A673 (cell line): ENCODE data around the gene TMEM218. TPM values are rescaled to one million over a fixed set of nuclear protein-coding genes. Genes with fewer than 3 reads are reported as not detected.

ENCODE experiments used
- BruUV-seq: library from RNA; stranded (reverse); fragments of 400-500 nt; replicated peaks from 2 replicates; lab custom pipeline; 2021; lab: Mats Ljungman, UMichigan
- CTCF ChIA-PET: fragments of 300-600 bp; sonication (Branson Sonifier 250); formaldehyde crosslinking; loops from one replicate; lab custom pipeline; 2022; ENCODE audit warnings: antibody characterized with exemption; lab: Charles Lee
- POLR2A ChIA-PET: fragments of 300-600 bp; sonication (Branson Sonifier 250); formaldehyde crosslinking; loops from one replicate; lab custom pipeline; 2022; ENCODE audit warnings: antibody characterized with exemption; ENCODE audit not compliant: low non-redundant PET; lab: Charles Lee
- DNase-seq: peaks from one replicate; pipeline ENCODE4 v3.0.0-alpha.2; 2015; ENCODE audit warnings: low spot score
- H3K27ac ChIP-seq: fragments of 200-600 bp; sonication (generic); 2 replicates; pipeline ENCODE4 v1.5.1; 2016; ENCODE audit warnings: mixed run types, low read depth, mild to moderate bottlenecking, mixed read lengths, antibody characterized with exemption, low read length; ENCODE audit not compliant: poor library complexity, severe bottlenecking
- H3K27me3 ChIP-seq: fragments of 200-600 bp; sonication (generic); replicated peaks from 2 replicates; pipeline ENCODE4 v1.6.1; 2017; ENCODE audit warnings: mixed run types, low read depth, mild to moderate bottlenecking, mixed read lengths, antibody characterized with exemption, low read length; ENCODE audit not compliant: insufficient read depth, poor library complexity
- H3K36me3 ChIP-seq: fragments of 200-600 bp; sonication (generic); 2 replicates; pipeline ENCODE4 v1.6.1; 2016; ENCODE audit warnings: mixed run types, mild to moderate bottlenecking, mixed read lengths, antibody characterized with exemption, low read length; ENCODE audit not compliant: insufficient read depth, poor library complexity, severe bottlenecking
- H3K4me1 ChIP-seq: fragments of 200-600 bp; sonication (generic); 2 replicates; pipeline ENCODE4 v1.6.1; 2017; ENCODE audit warnings: mixed run types, mild to moderate bottlenecking, mixed read lengths, antibody characterized with exemption, low read length; ENCODE audit not compliant: insufficient read depth, poor library complexity, severe bottlenecking
- H3K4me3 ChIP-seq: fragments of 200-600 bp; sonication (generic); 2 replicates; pipeline ENCODE4 v1.5.1; 2016; ENCODE audit warnings: low read depth, mixed run types, mild to moderate bottlenecking, mixed read lengths, low read length; ENCODE audit not compliant: poor library complexity, severe bottlenecking
- H3K9me3 ChIP-seq: fragments of 200-600 bp; sonication (generic); 2 replicates; pipeline ENCODE4 v1.6.1; 2016; ENCODE audit warnings: mixed run types, low read depth, mild to moderate bottlenecking, mixed read lengths, antibody characterized with exemption, low read length; ENCODE audit not compliant: poor library complexity, severe bottlenecking
- CTCF ChIP-seq: fragments of 300-800, 200-600 bp; sonication (generic); conservative IDR thresholded peaks from 2 replicates; pipeline ENCODE4 v1.5.1; 2017; ENCODE audit warnings: low read depth, mild to moderate bottlenecking, antibody characterized with exemption, low read length, moderate library complexity, mixed read lengths
- EZH2 ChIP-seq: fragments of 200-600 bp; sonication (generic); IDR thresholded peaks from 2 replicates; pipeline ENCODE4 v1.6.1; 2017; ENCODE audit warnings: borderline replicate concordance, low read depth, mild to moderate bottlenecking, mixed read lengths, antibody characterized with exemption, low read length; ENCODE audit not compliant: poor library complexity, severe bottlenecking
- intact Hi-C: fragments of 100-400 bp; cut with micrococcal nuclease; formaldehyde crosslinking; loops from one replicate; pipeline ENCODE4 v1.10.0; 2022; ENCODE audit not compliant: unreplicated experiment
- total RNA-seq: library from RNA; stranded (reverse); gene quantifications from 2 replicates; pipeline ENCODE4 v1.2.3, GENCODE V29; 2021

TMEM218 gene
- total RNA-seq, 1 experiment from 2014 or later: 28.8 TPM

GRCh38 chr11:125078516-125079140 is 32.8 kb downstream of the TMEM218 start:
- TF ChIP-seq CTCF: no peak
- no peak for TF ChIP-seq EZH2
- intact Hi-C loops: no loop called here
- no peaks in the 10 kb centered on the region for H3K36me3 ChIP-seq

GRCh38 chr11:125078016-125078415 is 33.4 kb downstream of the TMEM218 start:
- Histone ChIP-seq H3K27ac (no peak overlapping the region), H3K36me3 (no peaks in the 10 kb centered on the region), H3K27me3 (no peaks in the 10 kb centered on the region), H3K9me3 (no peaks in the 10 kb centered on the region), H3K4me3 (no peak overlapping the region), H3K4me1 (no peaks in the 10 kb centered on the region)
- ChIA-PET CTCF (no interaction called here), POLR2A (no interaction called here)
- intact Hi-C loops: no loop called here
- BruUV-seq: no TSS peak
- DNase-seq: no peak
- TF ChIP-seq EZH2 (no peak), CTCF (no peak)

More at GRCh38 chr11:125078516-125079140, 32.8 kb downstream of the TMEM218 start:
- Histone ChIP-seq H3K27me3 (no peaks in the 10 kb centered on the region), H3K4me3 (no peak overlapping the region), H3K27ac (no peak overlapping the region), H3K4me1 (no peaks in the 10 kb centered on the region), H3K9me3 (no peaks in the 10 kb centered on the region)
- POLR2A ChIA-PET: no interaction called here
- no TSS peak for BruUV-seq
- DNase-seq: no peak
- CTCF ChIA-PET: no interaction called here

GRCh38 chr11:125076378-125076945 is 35.0 kb downstream of the TMEM218 start:
- intact Hi-C loops: no loop called here
- TF ChIP-seq CTCF (no peak), EZH2 (no peak)
- POLR2A ChIA-PET: no interaction called here
- DNase-seq: no peak
- no peaks in the 10 kb centered on the region for H3K36me3 ChIP-seq
- CTCF ChIA-PET: no interaction called here
- H3K4me3 ChIP-seq: no peak overlapping the region
- no TSS peak for BruUV-seq
- H3K9me3 ChIP-seq: no peaks in the 10 kb centered on the region
- H3K27me3 ChIP-seq: no peaks in the 10 kb centered on the region
- no peak overlapping the region for H3K27ac ChIP-seq
- no peaks in the 10 kb centered on the region for H3K4me1 ChIP-seq
